ENCODE data around the gene CRACR2A. TPM values are rescaled to one million over a fixed set of nuclear protein-coding genes. Genes with fewer than 3 reads are reported as not detected.
A peak's percentile ranks its signal among the peaks of the same experiment; 100 is the strongest.

CRACR2A gene
- total RNA-seq, 4 donors from 2014 or later, result 0.91 to 2.3 (median 1.9) TPM

DNA sequence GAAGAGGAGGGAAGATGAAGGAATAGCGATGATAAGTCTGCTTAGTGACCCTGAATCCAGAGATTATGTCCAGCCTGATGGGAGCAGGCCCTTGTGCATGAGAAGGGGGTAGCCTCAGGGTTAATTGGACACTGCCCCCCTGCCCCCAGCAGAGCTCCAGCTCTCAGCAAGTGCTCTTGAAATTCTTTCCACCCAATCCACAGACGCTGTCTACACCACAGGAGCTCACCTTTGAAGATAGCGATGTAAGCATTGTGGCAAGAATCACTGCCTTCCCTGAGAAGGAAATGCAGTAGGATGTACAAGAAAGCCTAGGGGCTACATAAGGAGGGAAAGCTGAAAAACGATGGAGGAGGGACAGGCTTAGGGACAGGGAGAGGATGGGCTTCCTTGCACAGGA is 39.4 kb downstream of the CRACR2A start:
- TF ChIP-seq, protein P1, sequence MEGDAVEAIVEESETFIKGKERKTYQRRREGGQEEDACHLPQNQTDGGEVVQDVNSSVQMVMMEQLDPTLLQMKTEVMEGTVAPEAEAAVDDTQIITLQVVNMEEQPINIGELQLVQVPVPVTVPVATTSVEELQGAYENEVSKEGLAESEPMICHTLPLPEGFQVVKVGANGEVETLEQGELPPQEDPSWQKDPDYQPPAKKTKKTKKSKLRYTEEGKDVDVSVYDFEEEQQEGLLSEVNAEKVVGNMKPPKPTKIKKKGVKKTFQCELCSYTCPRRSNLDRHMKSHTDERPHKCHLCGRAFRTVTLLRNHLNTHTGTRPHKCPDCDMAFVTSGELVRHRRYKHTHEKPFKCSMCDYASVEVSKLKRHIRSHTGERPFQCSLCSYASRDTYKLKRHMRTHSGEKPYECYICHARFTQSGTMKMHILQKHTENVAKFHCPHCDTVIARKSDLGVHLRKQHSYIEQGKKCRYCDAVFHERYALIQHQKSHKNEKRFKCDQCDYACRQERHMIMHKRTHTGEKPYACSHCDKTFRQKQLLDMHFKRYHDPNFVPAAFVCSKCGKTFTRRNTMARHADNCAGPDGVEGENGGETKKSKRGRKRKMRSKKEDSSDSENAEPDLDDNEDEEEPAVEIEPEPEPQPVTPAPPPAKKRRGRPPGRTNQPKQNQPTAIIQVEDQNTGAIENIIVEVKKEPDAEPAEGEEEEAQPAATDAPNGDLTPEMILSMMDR (IDR thresholded peaks at IDR 0.05), result no peak
- no peak for TF ChIP-seq POLR2A (IDR thresholded peaks at IDR 0.05)
- WGBS, 2 donors, result 68 to 77% methylated on average over 3 to 4 of the region's 4 CpGs
- no peaks in the 10 kb centered on the region for H3K36me3 ChIP-seq

DNA sequence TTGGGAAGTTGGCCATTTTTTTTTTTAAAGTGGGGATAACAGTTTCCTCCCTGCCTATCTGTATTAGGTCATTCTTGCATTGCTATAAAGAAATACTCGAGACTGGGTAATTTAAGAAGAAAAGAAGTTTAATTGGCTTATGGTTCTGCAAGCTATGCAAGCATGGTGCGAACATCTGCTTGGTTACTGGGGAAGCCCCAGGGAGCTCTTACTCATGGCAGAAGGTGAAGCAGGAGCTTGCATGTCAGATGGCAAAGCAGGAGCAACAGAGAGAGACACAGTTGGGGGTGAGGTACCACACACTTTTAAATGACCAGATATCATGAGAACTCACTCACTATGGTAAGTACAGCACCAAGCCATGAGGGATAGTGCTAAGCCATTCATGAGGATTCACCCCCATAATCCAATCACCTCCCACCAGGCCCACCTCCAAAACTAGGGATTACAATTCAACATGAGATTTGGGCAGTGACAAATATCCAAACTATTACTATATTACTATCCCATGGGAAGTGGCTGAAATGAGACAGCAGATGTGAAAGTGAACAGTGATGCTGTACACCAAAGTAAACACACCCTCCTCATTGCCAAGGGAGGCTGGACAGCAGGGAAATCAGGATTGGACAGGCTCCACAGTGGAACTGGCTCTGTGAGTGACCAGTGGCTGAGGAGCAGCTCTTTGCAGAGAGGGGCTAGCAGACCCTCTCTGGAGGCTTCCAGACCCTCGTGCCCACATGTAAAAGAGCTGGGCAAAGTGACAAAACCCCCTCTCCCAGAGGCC is 40.5 kb downstream of the CRACR2A start:
- no peaks in the 10 kb centered on the region for H3K9me3 ChIP-seq
- H3K27ac ChIP-seq, result no peak overlapping the region
- no peak for DNase-seq
- no peak overlapping the region for H3K4me3 ChIP-seq
- TF ChIP-seq POLR2A (IDR thresholded peaks at IDR 0.05), result no peak
- TF ChIP-seq, protein P1 (IDR thresholded peaks at IDR 0.05), result no peak
- 76 to 79% methylated on average over 3 of the region's 3 CpGs for WGBS, 2 donors
- H3K27me3 ChIP-seq, result no peaks in the 10 kb centered on the region
- intact Hi-C loops (cut with DNase I), result no loop called here
- no peaks in the 10 kb centered on the region for H3K36me3 ChIP-seq
- no peaks in the 10 kb centered on the region for H3K4me1 ChIP-seq

More for the DNA sequence above, 39.4 kb downstream of the CRACR2A start:
- Histone ChIP-seq H3K27ac (no peak overlapping the region), H3K4me1 (no peaks in the 10 kb centered on the region), H3K4me3 (no peak overlapping the region), H3K27me3 (no peaks in the 10 kb centered on the region), H3K9me3 (no peaks in the 10 kb centered on the region)
- intact Hi-C loops (cut with DNase I), result no loop called here
- DNase-seq, result no peak

DNA sequence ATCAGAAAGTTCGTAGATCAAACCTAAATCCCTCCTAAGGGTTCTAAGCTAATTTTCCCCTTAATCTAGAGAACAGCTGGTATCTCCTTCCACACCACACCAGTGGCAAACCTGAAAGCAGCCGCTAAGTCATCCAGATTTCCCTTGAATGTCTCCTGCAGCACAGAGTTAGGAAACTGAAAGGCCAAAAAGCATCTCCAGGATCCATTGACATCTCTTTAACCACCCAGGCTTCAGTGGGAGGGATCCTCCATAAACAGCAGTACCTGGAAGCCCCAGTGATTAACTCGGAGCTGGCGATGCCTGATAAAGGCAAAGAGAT is 47.6 kb downstream of the CRACR2A start:
- no peak overlapping the region for H3K4me3 ChIP-seq
- 91% methylated on average over 4 of the region's 4 CpGs for WGBS, 2 donors
- H3K4me1 ChIP-seq, result peaks cover 0 to 3% (median 0%) of the 10 kb centered on the region in 3 donors
- H3K27me3 ChIP-seq, result no peaks in the 10 kb centered on the region
- no peaks in the 10 kb centered on the region for H3K9me3 ChIP-seq
- H3K27ac ChIP-seq, result peak overlapping the region in 1 of 4 donors; percentile 59
- TF ChIP-seq POLR2A (IDR thresholded peaks at IDR 0.05), result no peak
- TF ChIP-seq, protein P1 (IDR thresholded peaks at IDR 0.05), result no peak
- no peaks in the 10 kb centered on the region for H3K36me3 ChIP-seq
- intact Hi-C loops (cut with DNase I), result no loop called here
- DNase-seq, result no peak

DNA sequence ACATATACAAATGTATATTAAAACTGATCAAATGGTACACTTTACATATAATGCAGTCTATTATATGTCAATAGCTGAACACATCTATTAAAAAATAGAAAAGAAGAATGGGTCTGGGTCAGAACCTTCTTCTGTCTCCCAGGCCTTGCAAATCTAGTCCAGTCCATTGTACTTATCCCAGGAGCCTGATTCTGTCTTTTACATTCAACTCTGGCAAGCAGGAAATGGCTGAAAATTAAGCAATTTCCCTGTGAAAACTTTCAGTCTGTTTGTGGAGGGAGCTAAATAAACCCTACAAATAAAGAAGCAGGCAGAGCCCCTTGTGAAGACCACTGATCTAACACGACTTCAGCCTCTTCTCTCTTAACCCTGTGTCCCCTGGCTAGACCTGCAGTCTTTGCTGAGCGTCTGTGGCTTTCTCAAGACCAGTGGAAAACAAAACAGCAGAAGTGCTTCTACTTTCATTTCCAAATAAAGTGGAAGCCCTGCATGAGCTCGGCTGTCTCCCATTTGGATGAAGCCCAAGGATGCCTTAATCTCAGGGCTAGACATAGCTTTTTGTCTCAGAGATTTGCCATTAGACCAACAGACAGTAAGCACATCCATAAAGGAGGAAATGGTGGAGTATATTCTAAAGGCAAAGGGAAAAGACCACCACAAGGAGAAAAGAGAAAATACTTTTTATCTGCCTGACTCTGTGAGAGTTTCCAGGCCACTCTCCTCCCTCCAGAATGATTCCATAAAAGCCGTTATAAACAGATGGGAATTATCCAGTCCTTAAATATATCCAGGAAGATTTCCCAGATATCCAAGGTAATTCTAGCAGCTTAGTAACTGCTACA is 48.2 kb downstream of the CRACR2A start:
- no peaks in the 10 kb centered on the region for H3K27me3 ChIP-seq
- no peaks in the 10 kb centered on the region for H3K9me3 ChIP-seq
- intact Hi-C loops (cut with DNase I), result no loop called here
- H3K27ac ChIP-seq, result peak overlapping the region in 3 of 4 donors; percentile 37 to 74 (median 59)
- no peaks in the 10 kb centered on the region for H3K36me3 ChIP-seq
- H3K4me1 ChIP-seq, result peaks cover 0 to 3% (median 0%) of the 10 kb centered on the region in 3 donors
- DNase-seq, result no peak
- peak overlapping the region in 1 of 4 donors; percentile 34 for H3K4me3 ChIP-seq
- 41 to 46% methylated on average over 2 to 4 of the region's 4 CpGs for WGBS, 2 donors
- no peak for TF ChIP-seq POLR2A (IDR thresholded peaks at IDR 0.05)
- TF ChIP-seq, protein P1 (IDR thresholded peaks at IDR 0.05), result no peak

- H3K4me1 ChIP-seq, result peaks cover 0 to 3% (median 0%) of the 10 kb centered on the region in 3 donors
- H3K36me3 ChIP-seq, result no peaks in the 10 kb centered on the region
- intact Hi-C loops (cut with DNase I), result no loop called here
- no peak overlapping the region for H3K27ac ChIP-seq
- DNase-seq, result no peak
- 96 to 100% methylated on average over 1 of the region's 1 CpG for WGBS, 2 donors
- no peak overlapping the region for H3K4me3 ChIP-seq
- H3K27me3 ChIP-seq, result no peaks in the 10 kb centered on the region
- no peak for TF ChIP-seq POLR2A (IDR thresholded peaks at IDR 0.05)
- TF ChIP-seq, protein P1 (IDR thresholded peaks at IDR 0.05), result no peak
- no peaks in the 10 kb centered on the region for H3K9me3 ChIP-seq
Observed at GRCh38 chr12:3700861-3701260, 52.0 kb downstream of the CRACR2A start.
